Left kidney (tissue), 8 donors: ENCODE data around the gene USB1. TPM values are rescaled to one million over a fixed set of nuclear protein-coding genes. Genes with fewer than 3 reads are reported as not detected.

Experiments
- DNase-seq: peaks from one replicate; pipeline ENCODE4 v3.0.0-alpha.2; 2013
- long read RNA-seq, 8 donors: transcript quantifications; one replicate each; lab custom pipeline, GENCODE V29; 2026
- polyA plus RNA-seq: library from polyadenylated mRNA; unstranded; fragments of 120-200 nt; gene quantifications from one replicate; pipeline ENCODE4 v1.2.1, GENCODE V29; 2013; ENCODE audit not compliant: insufficient read length

The USB1 gene
- 23.8 TPM for polyA plus RNA-seq
- long read RNA-seq, donor 1, transcript USB1-201 (7 exons, 2,282 nt): major isoform, 7 of 14 reads
- long read RNA-seq, donor 1, partial matches to known transcripts: 6 of 14 reads
- long read RNA-seq, donor 1, other reads (novel, unspliced or antisense): 0 of 14 reads
- long read RNA-seq, donor 2, transcript USB1-201 (7 exons, 2,282 nt): major isoform, 6 of 9 reads
- long read RNA-seq, donor 2, partial matches to known transcripts: 0 of 9 reads
- long read RNA-seq, donor 2, other reads (novel, unspliced or antisense): 0 of 9 reads
- long read RNA-seq, donor 3, transcript USB1-201 (7 exons, 2,282 nt): major isoform, 6 of 9 reads
- long read RNA-seq, donor 3, partial matches to known transcripts: 0 of 9 reads
- long read RNA-seq, donor 3, other reads (novel, unspliced or antisense): 0 of 9 reads
- long read RNA-seq, donor 4: 0 reads
- long read RNA-seq, donor 5, transcript USB1-201 (7 exons, 2,282 nt): major isoform, 6 of 9 reads
- long read RNA-seq, donor 5, partial matches to known transcripts: 0 of 9 reads
- long read RNA-seq, donor 5, other reads (novel, unspliced or antisense): 0 of 9 reads
- long read RNA-seq, donor 6, transcript USB1-201 (7 exons, 2,282 nt): major isoform, 7 of 9 reads
- long read RNA-seq, donor 6, partial matches to known transcripts: 0 of 9 reads
- long read RNA-seq, donor 6, other reads (novel, unspliced or antisense): 0 of 9 reads
- long read RNA-seq, donor 7, partial matches to known transcripts: 7 of 15 reads
- long read RNA-seq, donor 7, other reads (novel, unspliced or antisense): 0 of 15 reads
- long read RNA-seq, donor 8, partial matches to known transcripts: 0 of 2 reads
- long read RNA-seq, donor 8, other reads (novel, unspliced or antisense): 0 of 2 reads

GRCh38 chr16:58000706-58001676 is at the start of gene USB1:
Gene USB1, plus strand, starts transcription at chr16:58001407. Its CDS starts 77 bp downstream, at chr16:58001484.
- peak; percentile 85 for DNase-seq

- no peak for DNase-seq
These were observed 48.3 kb upstream of the USB1 start for GRCh38 chr16:57952909-57953308.

GRCh38 chr16:57953857-57954256 is 47.4 kb upstream of the USB1 start:
- no peak for DNase-seq

GRCh38 chr16:57955572-57956188 is 45.5 kb upstream of the USB1 start:
- no peak for DNase-seq

- no peak for DNase-seq
These were observed 44.9 kb upstream of the USB1 start for GRCh38 chr16:57956270-57956808.

GRCh38 chr16:57956924-57957672 is 44.1 kb upstream of the USB1 start:
- DNase-seq: no peak

- DNase-seq: no peak
These were observed 43.4 kb upstream of the USB1 start for GRCh38 chr16:57957673-57958392.

GRCh38 chr16:57958544-57958943 is 42.7 kb upstream of the USB1 start:
- DNase-seq: no peak

GRCh38 chr16:57959121-57959520 is 42.1 kb upstream of the USB1 start:
- DNase-seq: peak; percentile 6

GRCh38 chr16:57959804-57960203 is 41.4 kb upstream of the USB1 start:
- no peak for DNase-seq

GRCh38 chr16:57960310-57960709 is 40.9 kb upstream of the USB1 start:
- no peak for DNase-seq

GRCh38 chr16:57960826-57961472 is 40.3 kb upstream of the USB1 start:
- DNase-seq: no peak

- no peak for DNase-seq
These were observed 39.7 kb upstream of the USB1 start for GRCh38 chr16:57961538-57961937.

- DNase-seq: no peak
These were observed 39.2 kb upstream of the USB1 start for GRCh38 chr16:57962046-57962445.

GRCh38 chr16:57962756-57963155 is 38.5 kb upstream of the USB1 start:
- DNase-seq: no peak

- DNase-seq: no peak
These were observed 37.0 kb upstream of the USB1 start for GRCh38 chr16:57964157-57964700.

GRCh38 chr16:57966204-57966771 is 34.9 kb upstream of the USB1 start:
- DNase-seq: no peak

GRCh38 chr16:57966986-57967385 is 34.2 kb upstream of the USB1 start:
- no peak for DNase-seq
